ENCODE data around the gene EPM2A. TPM values are rescaled to one million over a fixed set of nuclear protein-coding genes. Genes with fewer than 3 reads are reported as not detected.
A peak's percentile ranks its signal among the peaks of the same experiment; 100 is the strongest.

The EPM2A gene
- 3.4 TPM for polyA plus RNA-seq (2012; ENCODE audit: missing spikeins)

DNA sequence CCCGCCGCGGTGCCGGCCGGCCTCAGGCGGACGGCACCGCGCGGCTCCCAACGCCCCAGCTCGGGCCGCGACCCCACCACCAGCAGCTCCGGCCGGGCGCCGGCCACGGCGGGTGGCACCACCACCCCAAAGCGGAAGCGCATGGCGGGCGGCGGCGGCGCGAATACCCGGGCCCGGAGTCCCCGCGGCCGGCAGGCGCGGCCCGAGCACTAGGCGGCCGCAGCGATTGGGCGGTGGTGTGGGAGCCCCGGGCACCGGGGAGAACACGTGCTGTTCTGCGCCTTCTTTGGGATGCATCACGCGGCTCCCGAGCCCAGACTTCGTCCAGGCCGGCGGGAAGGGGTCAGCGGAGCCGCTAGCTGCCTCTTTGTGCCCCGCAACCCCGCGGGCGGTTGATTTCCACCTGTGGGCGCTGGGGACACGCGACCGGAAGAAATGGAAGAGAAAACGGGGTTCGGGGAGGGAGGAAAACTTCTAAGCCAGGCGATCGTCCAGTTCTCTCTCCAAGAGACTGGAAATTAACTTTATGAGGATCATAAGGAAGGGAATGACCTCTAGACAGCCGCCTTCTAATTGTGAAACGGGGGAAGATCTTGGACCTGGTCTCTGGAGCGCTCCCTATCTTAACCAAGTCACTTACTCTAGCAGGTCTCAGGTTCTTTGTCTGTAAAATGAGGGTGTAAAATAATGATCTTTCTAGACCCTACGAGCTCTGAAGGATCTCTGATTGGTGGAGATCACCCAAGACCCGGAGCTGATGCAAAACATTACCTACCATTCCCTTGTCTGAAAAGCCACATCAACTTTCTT lies at the start of gene EPM2A:
Gene EPM2A (minus strand): TSS at position 165 of the 810 bp plus-strand sequence. CDS start 22 bp downstream, at position 143.
- DNase-seq (ENCODE audit: insufficient read length) (peak; percentile 26), FAIRE-seq (peak; percentile 93)
- no peak; the same call in 1 of the 2 replicates for TF ChIP-seq TAF1 (IDR thresholded peaks at IDR 0.05; ENCODE audit: borderline replicate concordance, low read depth, low read length)
- peak; percentile 92 for TF ChIP-seq POLR2AphosphoS5 (IDR thresholded peaks at IDR 0.05; ENCODE audit: low read depth, low read length)
- TF ChIP-seq POLR2A (IDR thresholded peaks at IDR 0.05; ENCODE audit: low read depth, low read length), result peak; percentile 83

DNA sequence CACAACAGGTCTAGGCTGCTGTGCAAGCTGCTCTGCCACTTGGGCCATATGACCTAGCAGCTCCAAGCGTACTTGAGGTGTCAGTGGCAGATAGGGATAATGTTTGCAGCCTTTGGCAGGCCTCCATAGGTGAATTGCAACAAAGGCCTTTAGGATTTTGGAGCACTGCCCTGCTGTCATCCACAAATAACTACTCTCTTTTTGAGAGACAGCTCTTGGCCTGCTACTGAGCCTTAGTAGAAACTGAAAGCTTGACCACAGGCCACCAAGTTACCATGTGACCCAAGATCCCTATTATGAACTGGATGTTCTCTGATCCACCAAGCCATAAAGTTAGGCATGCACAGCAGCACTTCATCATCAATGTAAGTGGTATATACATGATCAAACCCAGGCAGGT lies 49.4 kb upstream of the EPM2A start:
- DNase-seq (ENCODE audit: insufficient read length) (no peak), FAIRE-seq (no peak)
- no peak for TF ChIP-seq POLR2AphosphoS5 (IDR thresholded peaks at IDR 0.05; ENCODE audit: low read depth, low read length)
- no peak for TF ChIP-seq TAF1 (IDR thresholded peaks at IDR 0.05; ENCODE audit: borderline replicate concordance, low read depth, low read length)
- no peak for TF ChIP-seq POLR2A (IDR thresholded peaks at IDR 0.05; ENCODE audit: low read depth, low read length)

DNA sequence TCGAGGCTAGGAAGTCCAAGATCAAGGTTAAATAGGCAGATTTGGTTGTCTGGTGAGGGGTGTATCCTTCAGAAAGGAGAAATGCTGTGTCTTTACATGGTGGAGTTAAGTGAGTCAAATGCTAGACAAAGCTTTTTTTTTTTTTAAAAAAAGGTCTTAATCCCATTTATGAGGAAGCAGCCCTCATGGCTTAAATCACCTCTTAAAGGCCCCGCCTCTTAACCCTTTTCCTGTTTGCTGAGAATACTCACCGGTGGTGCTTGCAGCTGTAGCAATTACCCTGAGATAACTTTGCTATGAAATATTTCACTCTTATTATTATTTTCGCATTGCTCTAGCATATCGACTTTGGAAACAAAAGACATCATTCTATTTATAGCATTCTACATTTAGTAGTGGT lies 48.5 kb upstream of the EPM2A start:
- no peak for DNase-seq (ENCODE audit: insufficient read length)
- TF ChIP-seq POLR2A (IDR thresholded peaks at IDR 0.05; ENCODE audit: low read depth, low read length) (no peak), TAF1 (IDR thresholded peaks at IDR 0.05; ENCODE audit: borderline replicate concordance, low read depth, low read length) (no peak), POLR2AphosphoS5 (IDR thresholded peaks at IDR 0.05; ENCODE audit: low read depth, low read length) (no peak)

DNA sequence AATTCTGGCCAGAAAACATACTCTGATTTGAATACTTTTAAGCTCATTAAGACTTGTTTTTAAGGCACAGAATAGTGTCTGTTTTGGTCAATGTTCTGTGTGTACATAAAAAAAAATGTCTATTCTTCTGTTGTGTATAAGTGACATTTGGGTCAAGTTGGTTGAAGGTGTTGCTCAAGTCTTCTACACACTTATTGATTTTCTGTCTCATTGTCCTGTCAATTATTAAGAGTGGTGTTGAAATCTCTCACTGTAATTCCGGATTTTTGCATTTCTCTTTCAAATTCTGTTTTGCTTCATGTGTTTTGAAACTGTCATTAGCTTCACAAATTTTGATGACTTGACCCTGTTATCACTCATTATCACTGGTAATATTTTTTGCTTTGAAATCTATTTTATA lies 37.5 kb upstream of the EPM2A start:
- TF ChIP-seq POLR2AphosphoS5 (IDR thresholded peaks at IDR 0.05; ENCODE audit: low read depth, low read length) (no peak), POLR2A (IDR thresholded peaks at IDR 0.05; ENCODE audit: low read depth, low read length) (no peak)

More for the DNA sequence above, 48.5 kb upstream of the EPM2A start:
- no peak for FAIRE-seq

DNA sequence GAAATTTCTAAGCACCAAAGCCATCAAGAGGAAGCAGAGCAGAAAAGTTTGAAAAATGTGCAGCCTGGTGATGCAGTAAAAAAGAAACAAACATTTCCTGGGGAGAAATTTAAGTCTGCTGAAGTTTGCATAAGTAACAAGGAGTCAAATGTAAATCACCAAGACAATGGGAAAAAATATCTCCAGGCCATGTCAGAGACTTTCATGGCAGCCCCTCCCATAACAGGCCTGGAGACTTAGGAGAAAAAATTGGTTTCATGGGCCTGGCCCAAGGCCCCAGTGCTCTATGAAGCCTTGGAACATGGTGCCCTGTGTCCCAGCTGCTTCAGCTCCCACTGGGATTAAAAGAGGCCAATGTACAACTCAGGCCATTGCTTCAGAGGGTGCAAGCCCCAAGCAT lies 30.1 kb upstream of the EPM2A start:
- no peak for TF ChIP-seq TAF1 (IDR thresholded peaks at IDR 0.05; ENCODE audit: borderline replicate concordance, low read depth, low read length)
- no peak for TF ChIP-seq POLR2A (IDR thresholded peaks at IDR 0.05; ENCODE audit: low read depth, low read length)
- no peak for TF ChIP-seq POLR2AphosphoS5 (IDR thresholded peaks at IDR 0.05; ENCODE audit: low read depth, low read length)
- no peak for DNase-seq (ENCODE audit: insufficient read length)
- no peak for FAIRE-seq

More for the DNA sequence above, 37.5 kb upstream of the EPM2A start:
- FAIRE-seq (no peak), DNase-seq (ENCODE audit: insufficient read length) (no peak)

DNA sequence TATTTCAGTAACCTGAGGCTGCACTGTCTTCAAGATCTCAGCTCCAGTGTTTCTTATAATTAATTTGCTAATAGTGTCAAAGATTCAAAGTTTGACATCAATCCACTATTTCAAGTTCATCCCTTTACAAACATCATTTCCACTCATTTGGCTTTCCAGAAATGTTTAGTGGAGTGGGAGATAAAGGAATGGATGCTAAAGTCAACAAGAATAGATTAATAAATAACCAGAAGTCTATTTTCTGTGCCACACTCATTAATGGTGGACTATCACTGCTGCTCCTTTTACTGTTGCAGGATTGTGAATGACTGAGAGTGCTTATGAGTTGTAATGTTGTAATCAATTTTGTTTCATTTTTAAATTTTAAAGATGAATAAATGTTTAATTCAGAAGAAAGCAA lies 28.4 kb upstream of the EPM2A start:
- TF ChIP-seq POLR2A (IDR thresholded peaks at IDR 0.05; ENCODE audit: low read depth, low read length) (no peak), POLR2AphosphoS5 (IDR thresholded peaks at IDR 0.05; ENCODE audit: low read depth, low read length) (no peak), TAF1 (IDR thresholded peaks at IDR 0.05; ENCODE audit: borderline replicate concordance, low read depth, low read length) (no peak)
- no peak for DNase-seq (ENCODE audit: insufficient read length)
- FAIRE-seq, result no peak

DNA sequence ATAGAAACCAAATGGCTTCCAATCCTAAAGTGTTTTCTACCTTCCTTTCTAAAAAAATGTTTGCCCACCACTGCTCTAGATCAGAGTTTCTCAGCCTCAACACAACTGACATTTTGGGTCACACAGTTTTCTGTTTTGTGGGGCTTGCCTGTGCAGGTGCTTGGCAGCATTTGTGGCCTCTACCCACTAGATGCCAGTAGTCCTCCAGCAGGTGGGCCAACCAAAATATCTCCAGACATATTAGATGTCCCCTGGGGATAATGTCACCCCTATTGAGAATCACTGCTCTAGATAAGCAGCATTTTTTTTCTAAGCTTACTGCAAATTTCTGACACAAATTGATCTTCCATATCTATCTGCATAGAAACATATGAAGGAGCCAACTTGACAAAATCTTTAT lies 26.3 kb upstream of the EPM2A start:
- DNase-seq (ENCODE audit: insufficient read length) (no peak), FAIRE-seq (no peak)
- TF ChIP-seq POLR2A (IDR thresholded peaks at IDR 0.05; ENCODE audit: low read depth, low read length) (no peak), POLR2AphosphoS5 (IDR thresholded peaks at IDR 0.05; ENCODE audit: low read depth, low read length) (no peak), TAF1 (IDR thresholded peaks at IDR 0.05; ENCODE audit: borderline replicate concordance, low read depth, low read length) (no peak)

DNA sequence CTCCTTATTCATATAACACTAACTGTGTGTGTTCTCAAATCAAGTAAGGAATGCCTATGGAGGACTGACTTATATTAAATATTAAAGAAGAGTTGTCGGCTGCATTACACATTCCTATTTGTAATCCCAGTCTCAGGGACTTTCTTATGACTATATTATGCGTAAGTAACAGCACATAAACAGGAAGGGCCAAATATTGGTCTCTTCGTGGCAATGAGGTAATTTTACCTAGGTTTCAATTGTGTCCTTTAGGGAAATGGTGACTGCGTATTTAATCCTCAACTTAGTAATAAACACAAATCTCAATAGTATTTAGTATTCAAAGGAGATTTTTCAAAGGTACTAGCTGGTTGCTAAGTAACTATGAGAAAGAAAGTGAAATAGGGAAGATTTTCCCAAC lies 22.8 kb upstream of the EPM2A start:
- no peak for TF ChIP-seq POLR2A (IDR thresholded peaks at IDR 0.05; ENCODE audit: low read depth, low read length)
- no peak for TF ChIP-seq POLR2AphosphoS5 (IDR thresholded peaks at IDR 0.05; ENCODE audit: low read depth, low read length)
- no peak for TF ChIP-seq TAF1 (IDR thresholded peaks at IDR 0.05; ENCODE audit: borderline replicate concordance, low read depth, low read length)
- FAIRE-seq (no peak), DNase-seq (ENCODE audit: insufficient read length) (no peak)

DNA sequence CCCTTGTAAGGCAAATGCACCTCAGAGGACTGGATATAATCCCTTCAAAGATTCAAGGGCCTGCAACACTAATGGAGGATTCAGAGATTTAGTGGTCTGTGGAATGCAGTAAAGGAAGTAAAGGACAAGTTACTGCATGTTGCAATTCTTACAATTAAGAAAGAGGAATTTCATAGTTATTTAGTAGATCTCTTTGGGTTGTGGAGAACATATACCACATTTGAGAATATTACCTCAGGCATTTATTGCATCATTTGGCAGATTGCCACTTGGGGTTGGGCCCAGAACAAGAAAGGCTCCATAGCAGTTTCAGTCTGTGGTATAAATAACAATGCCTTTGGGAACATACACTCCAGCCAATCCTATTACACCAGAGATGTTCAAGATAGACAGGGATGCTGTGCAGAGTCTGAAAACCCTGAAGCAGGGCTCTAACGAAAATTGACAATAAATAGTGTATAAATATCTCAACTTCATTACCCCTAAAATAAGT lies 20.9 kb upstream of the EPM2A start:
- DNase-seq (ENCODE audit: insufficient read length) (no peak), FAIRE-seq (no peak)
- TF ChIP-seq POLR2AphosphoS5 (IDR thresholded peaks at IDR 0.05; ENCODE audit: low read depth, low read length) (no peak), TAF1 (IDR thresholded peaks at IDR 0.05; ENCODE audit: borderline replicate concordance, low read depth, low read length) (no peak), POLR2A (IDR thresholded peaks at IDR 0.05; ENCODE audit: low read depth, low read length) (no peak)

DNA sequence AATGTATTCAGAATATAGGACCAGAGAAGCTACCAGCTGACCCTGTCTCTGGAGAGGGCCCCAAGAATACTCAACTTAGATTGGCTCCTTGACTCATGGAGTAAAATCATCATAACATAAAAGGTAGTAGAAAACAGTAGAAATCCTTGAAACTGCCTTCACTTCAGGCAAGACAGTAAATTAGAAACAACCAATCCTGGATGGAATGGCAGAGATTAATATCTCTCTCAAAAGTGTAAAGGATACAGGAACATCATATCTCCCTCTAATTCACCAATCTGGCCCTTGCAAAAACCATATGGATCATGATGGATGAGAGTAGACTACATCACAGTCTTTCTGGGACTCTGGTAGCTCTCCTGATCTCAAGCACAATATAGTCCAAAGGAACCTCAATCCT lies 20.4 kb upstream of the EPM2A start:
- DNase-seq (ENCODE audit: insufficient read length) (no peak), FAIRE-seq (no peak)
- TF ChIP-seq POLR2AphosphoS5 (IDR thresholded peaks at IDR 0.05; ENCODE audit: low read depth, low read length), result no peak
- TF ChIP-seq POLR2A (IDR thresholded peaks at IDR 0.05; ENCODE audit: low read depth, low read length), result no peak
- no peak for TF ChIP-seq TAF1 (IDR thresholded peaks at IDR 0.05; ENCODE audit: borderline replicate concordance, low read depth, low read length)

DNA sequence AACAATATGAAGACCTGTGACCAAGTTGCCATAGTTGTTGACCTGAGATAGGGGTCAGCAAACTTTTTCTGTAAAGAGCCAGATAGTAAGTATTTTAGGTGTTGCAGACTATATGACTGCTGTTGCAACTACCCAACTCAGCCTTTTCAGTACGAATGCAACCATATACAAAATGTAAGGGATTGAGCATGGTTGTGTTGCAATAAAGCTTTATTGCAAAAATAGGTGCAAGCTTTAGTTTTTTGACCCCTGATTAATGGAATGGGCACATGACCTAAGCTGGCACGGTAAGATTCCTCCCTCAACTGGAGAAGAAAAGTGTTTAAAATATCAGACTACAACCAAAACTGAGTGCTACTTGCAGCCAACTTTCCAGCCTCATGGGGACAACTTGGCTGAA lies 17.3 kb upstream of the EPM2A start:
- FAIRE-seq, result no peak
- DNase-seq (ENCODE audit: insufficient read length), result no peak
- no peak for TF ChIP-seq TAF1 (IDR thresholded peaks at IDR 0.05; ENCODE audit: borderline replicate concordance, low read depth, low read length)
- no peak for TF ChIP-seq POLR2A (IDR thresholded peaks at IDR 0.05; ENCODE audit: low read depth, low read length)
- TF ChIP-seq POLR2AphosphoS5 (IDR thresholded peaks at IDR 0.05; ENCODE audit: low read depth, low read length), result no peak

DNA sequence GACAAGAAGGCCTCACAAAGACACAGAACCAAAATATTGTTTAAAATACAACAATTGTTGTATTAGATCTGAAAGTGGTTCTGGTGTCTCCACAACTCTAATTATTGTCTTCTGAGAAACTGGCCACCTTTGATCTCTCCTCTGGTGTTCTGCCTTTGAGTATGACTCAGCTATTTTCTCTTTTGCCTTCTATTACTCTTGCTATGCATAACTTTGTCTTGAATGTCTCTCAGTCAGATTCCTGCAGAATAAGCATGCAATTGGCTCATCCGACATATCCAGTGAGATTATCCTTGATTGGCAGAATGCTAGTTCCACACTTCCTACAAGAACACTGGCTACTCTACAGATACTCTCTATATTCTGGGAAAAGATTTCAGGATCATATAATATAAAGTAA lies 14.3 kb upstream of the EPM2A start:
- TF ChIP-seq POLR2A (IDR thresholded peaks at IDR 0.05; ENCODE audit: low read depth, low read length) (no peak), POLR2AphosphoS5 (IDR thresholded peaks at IDR 0.05; ENCODE audit: low read depth, low read length) (no peak), TAF1 (IDR thresholded peaks at IDR 0.05; ENCODE audit: borderline replicate concordance, low read depth, low read length) (no peak)
- no peak for FAIRE-seq
- no peak for DNase-seq (ENCODE audit: insufficient read length)
